ENCODE measurements around the gene MBOAT1.

Gene MBOAT1

GRCh38 chr6:20129290-20130088 lies 82.8 kb downstream of the MBOAT1 start:
- no peak for DNase-seq

- DNase-seq, result no peak
Observed at GRCh38 chr6:20128018-20128417, 84.3 kb downstream of the MBOAT1 start.

GRCh38 chr6:20126789-20127653 lies 85.2 kb downstream of the MBOAT1 start:
- peak; percentile 35 to 53 for DNase-seq

DNA sequence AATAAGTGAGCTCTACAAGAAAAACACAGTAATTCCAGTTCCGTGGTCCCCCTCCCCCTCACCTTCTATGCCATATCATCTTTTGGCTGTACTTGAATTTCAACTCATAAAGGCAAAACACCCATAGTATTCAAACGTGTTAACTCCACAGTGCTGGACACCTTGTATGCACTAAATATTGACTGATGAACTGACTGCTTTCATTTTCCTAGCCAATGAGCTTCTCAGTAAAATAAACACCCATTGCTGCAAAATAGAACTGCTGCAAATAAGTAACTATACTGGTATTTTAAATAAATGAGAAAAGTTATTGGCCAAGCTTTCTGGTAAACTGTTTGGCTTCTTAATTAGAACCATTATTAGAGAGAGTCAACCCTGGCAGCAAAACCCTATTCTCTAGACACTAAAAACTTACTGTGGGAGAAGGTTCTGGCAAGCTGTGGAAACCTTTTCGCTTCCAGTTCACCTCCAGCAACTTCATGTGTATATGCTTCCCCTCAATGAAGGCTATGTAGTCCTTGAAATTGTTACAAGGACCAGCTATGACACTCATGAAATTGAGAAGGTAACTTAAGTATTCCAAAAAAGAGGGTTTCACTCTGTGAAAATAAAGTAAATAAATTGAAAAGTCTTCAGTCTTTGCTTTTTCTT lies 86.0 kb downstream of the MBOAT1 start:
- no peak for DNase-seq

DNA sequence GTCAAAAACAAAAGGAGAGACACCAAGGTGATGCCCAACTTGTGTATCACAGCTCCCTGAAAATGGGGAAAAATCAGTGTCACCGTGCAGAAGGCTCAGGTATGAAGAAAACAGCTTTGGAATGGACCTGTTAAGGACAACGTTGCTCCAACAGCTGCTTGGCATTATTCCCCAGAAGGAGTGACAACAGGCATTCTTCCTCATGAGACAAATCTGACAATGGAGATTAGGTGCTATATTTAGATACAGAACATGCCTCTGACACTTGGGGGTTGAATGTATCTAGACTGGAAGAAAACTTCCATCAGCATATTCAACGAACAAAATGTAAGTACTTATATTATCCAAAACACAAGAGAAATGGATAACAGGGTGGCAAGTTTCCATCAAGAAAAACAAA lies 87.7 kb downstream of the MBOAT1 start:
- no peak for DNase-seq

DNA sequence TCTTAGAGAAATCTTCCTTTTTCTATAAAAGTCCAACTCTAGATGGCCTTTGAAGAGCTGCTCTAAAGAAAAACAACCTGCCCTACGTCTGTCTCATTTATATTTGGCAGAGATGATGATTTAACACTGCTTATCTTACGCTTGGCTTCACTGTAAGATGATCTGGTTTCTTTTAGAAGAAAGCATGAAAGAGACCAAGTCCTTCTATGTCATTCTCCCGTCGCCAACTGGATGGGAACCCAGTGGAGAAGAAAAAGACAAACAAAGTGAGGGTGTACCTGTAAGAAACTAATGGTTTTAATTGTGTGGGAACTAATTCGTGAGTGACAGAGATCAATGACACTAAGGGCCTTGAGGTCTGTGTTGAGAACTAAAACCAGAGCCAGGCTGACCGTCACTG lies 92.8 kb downstream of the MBOAT1 start:
- no peak for DNase-seq

GRCh38 chr6:20118892-20119291 lies 93.4 kb downstream of the MBOAT1 start:
- no peak for DNase-seq

DNA sequence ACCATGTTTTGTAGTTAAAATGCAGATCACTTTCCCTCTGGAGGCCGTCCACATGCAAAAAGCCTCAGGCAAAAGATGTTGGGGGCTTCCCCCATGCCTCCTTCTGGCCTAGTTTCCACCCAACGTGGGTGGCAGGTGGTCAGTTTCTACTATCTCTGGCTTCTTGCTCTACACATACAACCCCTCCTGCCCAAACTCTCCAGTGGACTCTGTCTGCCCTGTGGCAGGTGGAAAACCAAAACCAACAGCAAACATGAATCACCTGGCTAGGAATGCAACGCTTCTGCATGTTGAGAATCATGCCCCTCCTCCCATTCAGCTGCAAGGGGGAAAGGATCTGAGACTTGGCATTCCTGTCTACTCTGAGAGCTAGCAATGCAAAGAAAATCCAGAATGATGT lies 94.8 kb downstream of the MBOAT1 start:
- no peak for DNase-seq

- no peak for DNase-seq
Observed at GRCh38 chr6:20116792-20117191, 95.5 kb downstream of the MBOAT1 start.

GRCh38 chr6:20115246-20115980 lies 96.9 kb downstream of the MBOAT1 start:
- no peak for DNase-seq

DNA sequence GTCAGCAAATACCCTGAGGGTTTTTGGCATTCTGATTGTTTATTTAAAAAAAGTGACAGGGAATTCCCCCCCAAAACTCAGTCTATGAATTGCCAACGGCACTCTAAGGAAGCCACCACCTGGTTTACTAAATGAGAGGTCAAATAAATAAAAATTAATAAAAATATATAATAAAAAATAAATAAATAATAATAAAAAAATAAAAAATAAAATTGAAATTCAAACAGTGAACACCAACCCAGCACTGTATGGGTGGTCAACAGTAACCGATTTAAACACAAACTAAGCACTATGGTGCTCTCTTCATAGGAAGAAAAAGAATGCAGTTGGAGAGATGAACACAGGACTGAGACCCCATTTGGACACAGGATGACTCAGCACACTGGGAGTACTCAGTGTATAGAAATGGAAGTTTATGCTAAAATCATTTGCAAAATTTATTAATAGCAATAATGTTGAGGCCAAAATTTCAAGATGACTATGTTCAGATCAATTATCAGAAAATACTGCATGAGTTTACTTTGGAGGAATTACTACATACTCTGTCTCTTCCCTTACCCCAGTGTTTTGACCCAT lies 98.5 kb downstream of the MBOAT1 start:
- DNase-seq, result no peak

DNA sequence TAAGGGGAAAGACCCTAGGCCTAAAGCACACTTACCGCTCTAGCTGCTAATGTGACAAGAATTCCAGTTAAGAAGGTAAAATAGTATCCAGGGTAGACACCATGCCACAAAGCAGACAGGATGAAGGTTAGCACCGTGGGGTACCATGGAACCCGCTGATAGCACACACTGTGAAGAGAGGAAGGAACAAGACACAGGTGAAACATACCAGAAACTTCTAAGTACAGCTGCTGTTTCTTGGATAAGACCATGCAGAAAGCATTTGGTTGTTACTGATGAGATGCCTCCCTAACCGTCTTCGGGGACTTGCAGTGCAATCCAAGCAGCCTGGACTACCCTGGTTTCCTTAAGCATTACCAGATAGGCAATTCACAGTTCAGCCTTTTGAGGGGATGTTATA lies 99.4 kb downstream of the MBOAT1 start:
- no peak for DNase-seq

DNA sequence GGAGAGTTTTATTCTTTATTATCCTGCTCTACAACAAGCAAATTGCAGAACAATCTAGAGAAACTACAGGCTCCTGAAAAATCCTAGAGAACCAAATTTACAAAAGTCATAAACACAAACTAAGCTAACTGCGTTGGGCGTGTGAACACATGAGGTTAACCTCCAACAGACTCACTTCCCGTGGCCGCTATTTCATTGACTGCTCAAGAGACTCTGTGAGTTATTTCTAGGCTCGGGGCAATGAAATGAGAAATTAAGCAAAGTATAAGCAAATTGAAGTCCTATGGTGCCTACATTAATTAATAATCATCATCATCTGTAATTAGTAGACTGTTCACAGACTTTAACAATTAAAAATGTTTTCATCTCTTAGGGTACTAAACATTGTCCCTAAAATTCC lies 100.0 kb downstream of the MBOAT1 start:
- DNase-seq, result no peak

- DNase-seq, result no peak
Observed at GRCh38 chr6:20110478-20110877, 101.8 kb downstream of the MBOAT1 start.

DNA sequence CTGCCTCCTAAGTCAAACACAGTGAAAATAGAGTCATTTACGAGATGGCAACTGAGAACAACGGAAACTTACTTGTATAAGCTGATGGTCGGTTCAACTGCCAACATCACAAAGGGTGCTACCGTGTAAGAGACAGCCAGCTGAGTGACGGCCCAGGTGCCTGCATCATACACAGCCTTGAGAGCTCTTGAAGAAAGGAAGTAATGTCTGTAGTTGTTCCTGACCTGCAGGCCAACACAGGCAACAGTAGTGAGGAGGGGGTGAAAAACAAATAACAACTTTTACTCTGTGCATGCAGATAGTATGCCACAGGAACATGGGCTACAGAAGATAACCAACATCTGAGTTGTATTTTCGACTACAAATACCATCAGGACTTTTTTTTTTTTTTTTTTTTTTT lies 102.7 kb downstream of the MBOAT1 start:
- no peak for DNase-seq

GRCh38 chr6:20105838-20106237 lies 106.4 kb downstream of the MBOAT1 start:
- no peak for DNase-seq

- DNase-seq, result no peak
Observed at GRCh38 chr6:20104696-20105095, 107.6 kb downstream of the MBOAT1 start.

- no peak for DNase-seq
Observed at GRCh38 chr6:20102397-20103073, 109.7 kb downstream of the MBOAT1 start.

DNA sequence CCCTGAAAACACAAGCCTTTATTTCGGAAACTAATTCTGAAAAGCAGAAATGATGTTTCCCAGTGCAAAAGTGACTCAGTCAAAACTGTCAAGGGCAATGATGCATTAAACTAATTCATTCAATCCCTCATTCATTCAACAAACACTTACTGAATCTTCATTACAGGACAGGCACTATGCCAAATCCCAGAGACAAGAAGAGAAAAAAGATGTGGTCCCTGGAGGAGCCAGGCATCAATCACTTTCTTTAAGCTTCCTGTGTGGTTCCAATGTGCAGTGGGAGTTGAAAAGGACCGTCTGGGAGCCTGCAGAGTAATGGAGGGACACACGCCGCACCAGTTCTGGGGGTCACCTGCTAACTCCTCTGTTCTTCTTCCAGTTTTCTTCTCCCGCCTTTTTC lies 113.1 kb downstream of the MBOAT1 start:
- no peak for DNase-seq

DNA sequence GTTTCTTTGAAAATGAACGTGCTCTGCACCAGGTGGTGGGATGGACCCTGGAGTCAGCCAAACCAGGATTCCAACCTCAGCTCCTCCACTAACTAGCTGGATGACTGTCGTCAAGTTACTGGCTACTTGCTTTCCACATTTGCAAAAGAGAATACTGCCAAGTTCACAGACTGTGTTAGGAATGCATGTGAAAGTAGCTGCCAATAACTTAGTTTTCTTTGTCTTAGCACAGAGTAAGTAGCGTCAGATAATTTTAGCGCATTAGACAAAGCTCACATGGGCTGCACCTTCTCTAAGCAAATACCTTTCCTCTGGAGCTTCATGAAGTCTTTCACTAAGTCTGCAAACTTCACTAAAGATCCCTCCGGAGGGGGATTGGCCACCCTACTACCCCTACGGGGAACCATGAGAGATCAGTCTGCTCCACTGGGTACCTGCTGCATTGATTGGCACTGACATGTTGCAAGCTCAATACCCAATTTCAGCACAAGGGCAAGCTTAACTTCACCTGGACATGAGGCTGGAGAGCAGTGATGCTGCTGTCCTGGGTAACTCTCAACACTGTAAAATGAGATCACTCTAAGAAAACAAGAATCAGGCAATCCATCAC lies 113.9 kb downstream of the MBOAT1 start:
- no peak for DNase-seq

DNA sequence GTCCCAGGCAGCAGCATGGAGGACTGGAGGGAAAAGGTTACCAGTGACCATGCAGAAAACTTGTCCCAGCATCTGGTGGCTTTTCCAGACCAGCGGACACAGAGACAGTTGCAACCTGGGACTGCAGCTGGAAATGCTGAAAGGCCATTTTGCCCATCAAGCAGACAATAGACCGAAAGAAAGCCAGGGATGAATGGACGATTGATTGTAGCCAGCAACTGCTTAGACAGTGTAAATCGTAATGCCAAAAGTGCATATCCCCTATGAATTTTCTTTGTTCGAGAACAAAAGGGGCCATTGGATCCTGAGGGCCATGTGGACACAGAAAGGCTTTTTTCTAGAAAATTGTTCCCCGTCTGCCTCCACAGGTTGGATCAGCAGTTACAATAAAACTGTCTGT lies 115.7 kb downstream of the MBOAT1 start:
- peak in 1 of 2 experiments; percentile 61 for DNase-seq

DNA sequence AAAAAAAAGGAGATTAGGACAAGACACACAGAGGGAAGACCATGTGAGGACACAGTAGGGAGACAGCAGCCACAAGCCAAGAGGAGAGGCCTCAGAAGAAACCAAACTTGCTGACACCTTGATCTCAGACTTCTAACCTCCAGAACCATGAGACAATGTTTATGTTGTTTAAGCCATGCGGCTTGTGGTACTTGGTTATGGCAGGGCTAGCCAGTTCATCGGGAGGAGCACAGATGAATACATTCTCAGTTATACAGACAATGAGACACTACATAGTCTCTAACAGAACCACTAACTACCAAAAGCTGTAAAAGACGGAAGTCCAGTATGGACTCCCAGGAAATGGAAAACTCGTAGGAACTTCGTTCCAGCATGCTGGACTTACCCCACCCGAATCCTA lies 116.8 kb downstream of the MBOAT1 start:
- no peak for DNase-seq

Measured in NCI-H1930 (cell line).